Kidney (tissue), 14 donors: ENCODE data around the gene VRK2. TPM values are rescaled to one million over a fixed set of nuclear protein-coding genes. Genes with fewer than 3 reads are reported as not detected.
"Not testable (repeated sequence)": the region's sequence is repeated elsewhere in the genome, so short reads cannot be mapped to it uniquely, and the experiment has no call there.

ENCODE experiments used
- DNase-seq, 5 donors: peaks; one replicate each; pipeline ENCODE4 v3.0.0-alpha.2; 2013 to 2020
- FAIRE-seq: peaks from 2 replicates; lab custom pipeline; 2012; peaks lifted over from hg19 to GRCh38; lab: Jason Lieb, UNC
- H3K27ac ChIP-seq, 2 donors: one replicate each; pipeline ENCODE4 v1.7.0; 2013; ENCODE audit warnings: low read depth in 2 of 2, low read length in 2 of 2, inconsistent platforms in 1 of 2
- H3K27me3 ChIP-seq: one replicate; pipeline ENCODE4 v1.7.1; 2013; ENCODE audit warnings: low read length, inconsistent platforms; ENCODE audit not compliant: control insufficient read depth, insufficient read depth
- H3K36me3 ChIP-seq, 3 donors: one replicate each; pipeline versions ENCODE4 v1.7.0 to v1.7.1; 2013; ENCODE audit warnings: low read length in 3 of 3, control low read depth in 1 of 3, inconsistent platforms in 1 of 3; ENCODE audit not compliant: insufficient read depth in 3 of 3, control insufficient read depth in 2 of 3
- H3K4me1 ChIP-seq, 3 donors: one replicate each; pipeline versions ENCODE4 v1.7.0 to v1.7.1; 2013; ENCODE audit warnings: low read length in 3 of 3, inconsistent platforms in 1 of 3, low read depth in 1 of 3; ENCODE audit not compliant: control insufficient read depth in 2 of 3, insufficient read depth in 2 of 3
- H3K4me3 ChIP-seq, 3 donors: one replicate each; pipeline versions ENCODE4 v1.7.0 to v1.8.1; 2013; ENCODE audit warnings: low read length in 3 of 3, control low read depth in 1 of 3, inconsistent platforms in 1 of 3
- H3K9ac ChIP-seq, 3 donors: one replicate each; pipeline versions ENCODE4 v1.7.0 to v1.7.1; 2013; ENCODE audit warnings: low read length in 3 of 3, control low read depth in 1 of 3, inconsistent platforms in 1 of 3
- H3K9me3 ChIP-seq, 3 donors: one replicate each; pipeline versions ENCODE4 v1.7.0 to v1.7.1; 2013; ENCODE audit warnings: low read length in 3 of 3, control low read depth in 1 of 3, inconsistent platforms in 1 of 3; ENCODE audit not compliant: control insufficient read depth in 2 of 3, insufficient read depth in 1 of 3
- CTCF ChIP-seq: IDR thresholded peaks from 3 replicates; pipeline ENCODE4 v1.5.1; 2012; ENCODE audit warnings: mild to moderate bottlenecking, moderate library complexity, borderline replicate concordance; ENCODE audit not compliant: insufficient read depth; ENCODE audit errors: extremely low read depth
- intact Hi-C: fragments of 100-400 bp; cut with DNase I; formaldehyde crosslinking; loops from one replicate; pipeline ENCODE4 v1.11.1; 2022
- polyA plus RNA-seq: library from polyadenylated mRNA; stranded (reverse); fragments of 350-450 nt; fragmentation: Illumina TruSeq; extraction: RNeasy Lipid Tissue Mini Kit (QIAGEN cat#74804); gene quantifications from one replicate; pipeline ENCODE4 v1.2.3, GENCODE V29; 2014; ENCODE audit warnings: low read depth, low replicate concordance; ENCODE audit not compliant: insufficient read depth
- total RNA-seq: library from RNA; stranded (reverse); fragmentation: NEBNext Ultra II Directional; extraction: Animal tissue kit (Norgen Biotek cat#: 25700); gene quantifications from one replicate; pipeline ENCODE4 v1.2.1, GENCODE V29; 2021
- donor health status: control.
- donor health status: control.
- donor health status: control.
- donor health status: control.
- donor health status: control.
- donor health status: DM: yes; HTN: yes; CAD: no.
- donor health status: Normal renal cell carcinoma (clear cell type).

The VRK2 gene
- total and polyA plus RNA-seq, 2 donors from 2014 or later: 7.2 to 26.5 TPM

GRCh38 chr2:58110765-58111164, 64.2 kb downstream of the VRK2 start:
- Histone ChIP-seq H3K27me3 (no peaks in the 10 kb centered on the region), H3K36me3 (no peaks in the 10 kb centered on the region), H3K9ac (no peak overlapping the region), H3K4me1 (no peaks in the 10 kb centered on the region), H3K4me3 (no peak overlapping the region), H3K27ac (no peak overlapping the region), H3K9me3 (no peaks in the 10 kb centered on the region)
- intact Hi-C loops: no loop called here
- FAIRE-seq: no peak
- DNase-seq: no peak
- no peak for TF ChIP-seq CTCF

- FAIRE-seq: not testable (repeated sequence)
These were observed 67.0 kb downstream of the VRK2 start for GRCh38 chr2:58113563-58113962.

GRCh38 chr2:58120626-58121229, 74.1 kb downstream of the VRK2 start:
- FAIRE-seq (no peak), DNase-seq (no peak)
- Histone ChIP-seq H3K36me3 (no peaks in the 10 kb centered on the region), H3K4me1 (no peaks in the 10 kb centered on the region), H3K27ac (no peak overlapping the region), H3K9me3 (no peaks in the 10 kb centered on the region), H3K27me3 (no peaks in the 10 kb centered on the region), H3K4me3 (no peak overlapping the region), H3K9ac (no peak overlapping the region)
- intact Hi-C loops: no loop called here
- TF ChIP-seq CTCF: no peak

More at GRCh38 chr2:58113563-58113962, 67.0 kb downstream of the VRK2 start:
- H3K4me3 ChIP-seq, H3K9ac ChIP-seq, H3K27ac ChIP-seq, DNase-seq, H3K36me3 ChIP-seq, H3K9me3 ChIP-seq, intact Hi-C loops, H3K27me3 ChIP-seq, H3K4me1 ChIP-seq: not testable (repeated sequence)

DNA sequence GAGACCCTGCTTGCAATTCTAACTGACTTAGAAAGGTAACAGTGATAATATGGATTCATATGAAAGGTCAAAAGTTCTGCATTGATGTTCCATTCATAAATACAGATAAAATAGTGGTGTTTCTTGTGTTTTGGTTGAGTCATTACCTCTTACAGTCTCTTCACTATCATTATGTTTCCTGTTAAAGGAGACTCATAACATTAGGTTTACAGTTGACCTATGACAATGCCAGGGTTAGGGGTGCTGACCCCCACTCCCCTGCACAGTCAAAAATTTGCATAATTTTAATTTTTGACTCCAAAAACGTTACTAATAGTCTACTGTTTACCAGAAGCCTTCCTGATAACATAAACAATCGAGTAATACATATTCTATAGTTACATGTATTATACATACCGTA, 75.4 kb downstream of the VRK2 start:
- no peak for FAIRE-seq
- H3K4me3 ChIP-seq: no peak overlapping the region

More for the DNA sequence above, 75.4 kb downstream of the VRK2 start:
- Histone ChIP-seq H3K27me3 (no peaks in the 10 kb centered on the region), H3K36me3 (no peaks in the 10 kb centered on the region), H3K4me1 (no peaks in the 10 kb centered on the region), H3K27ac (no peak overlapping the region), H3K9me3 (no peaks in the 10 kb centered on the region), H3K9ac (no peak overlapping the region)
- no peak for TF ChIP-seq CTCF
- intact Hi-C loops: no loop called here
- no peak for DNase-seq
